Keratinocyte (primary cell): ENCODE measurements around the gene KRT84.

Experiments used
- EZH2 ChIP-seq: IDR thresholded peaks from one replicate; pipeline ENCODE4 v1.6.1; 2012; ENCODE audit warnings: inconsistent platforms, mild to moderate bottlenecking, low read length, moderate library complexity
- TF ChIP-seq, protein P1 (sequence below), 3 experiments: IDR thresholded peaks in 1 of 3; conservative IDR thresholded peaks in 1 of 3; optimal IDR thresholded peaks in 1 of 3; 2 replicates in 2 of 3; 3 replicates in 1 of 3; pipeline versions ENCODE3 to v1.5.1; 2011; ENCODE audit warnings: low read length in 3 of 3, mild to moderate bottlenecking in 3 of 3, moderate library complexity in 2 of 3, control low read depth in 1 of 3, inconsistent platforms in 1 of 3; ENCODE audit not compliant: insufficient read depth in 2 of 3; ENCODE audit errors: extremely low read depth in 1 of 3

DNA sequence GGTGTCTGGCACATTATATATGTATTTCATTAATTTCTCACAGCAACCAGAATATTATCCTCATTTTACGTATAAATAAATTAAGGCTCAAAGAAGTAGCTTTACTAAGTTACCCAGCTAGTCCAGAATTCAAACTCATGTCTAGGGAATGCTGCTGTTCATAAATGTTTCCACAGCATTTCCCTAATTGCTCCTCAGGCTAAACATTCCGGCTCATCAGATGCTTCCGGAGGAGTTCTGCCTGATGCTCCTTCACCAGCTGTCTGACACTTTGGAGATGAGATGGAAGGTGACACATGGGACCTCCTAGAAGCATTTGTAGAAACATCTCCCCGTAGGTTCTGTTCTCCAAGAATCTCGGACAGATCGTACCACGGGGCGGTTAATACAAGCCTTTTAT, 30.3 kb downstream of the KRT84 start:
- TF ChIP-seq, protein P1, sequence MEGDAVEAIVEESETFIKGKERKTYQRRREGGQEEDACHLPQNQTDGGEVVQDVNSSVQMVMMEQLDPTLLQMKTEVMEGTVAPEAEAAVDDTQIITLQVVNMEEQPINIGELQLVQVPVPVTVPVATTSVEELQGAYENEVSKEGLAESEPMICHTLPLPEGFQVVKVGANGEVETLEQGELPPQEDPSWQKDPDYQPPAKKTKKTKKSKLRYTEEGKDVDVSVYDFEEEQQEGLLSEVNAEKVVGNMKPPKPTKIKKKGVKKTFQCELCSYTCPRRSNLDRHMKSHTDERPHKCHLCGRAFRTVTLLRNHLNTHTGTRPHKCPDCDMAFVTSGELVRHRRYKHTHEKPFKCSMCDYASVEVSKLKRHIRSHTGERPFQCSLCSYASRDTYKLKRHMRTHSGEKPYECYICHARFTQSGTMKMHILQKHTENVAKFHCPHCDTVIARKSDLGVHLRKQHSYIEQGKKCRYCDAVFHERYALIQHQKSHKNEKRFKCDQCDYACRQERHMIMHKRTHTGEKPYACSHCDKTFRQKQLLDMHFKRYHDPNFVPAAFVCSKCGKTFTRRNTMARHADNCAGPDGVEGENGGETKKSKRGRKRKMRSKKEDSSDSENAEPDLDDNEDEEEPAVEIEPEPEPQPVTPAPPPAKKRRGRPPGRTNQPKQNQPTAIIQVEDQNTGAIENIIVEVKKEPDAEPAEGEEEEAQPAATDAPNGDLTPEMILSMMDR (optimal IDR thresholded peaks at IDR 0.05 in 1 of 3, IDR thresholded peaks at IDR 0.05 in 1 of 3, conservative IDR thresholded peaks at IDR 0.05 in 1 of 3; ENCODE audit: extremely low read depth in 1 of 3, insufficient read depth in 2 of 3, low read length in 3 of 3): no peak
- TF ChIP-seq EZH2: no peak
